Activated CD4-positive, alpha-beta T cell treated with anti-CD3 and anti-CD28 coated beads, Interleukin-2, amount 50 U/mL, for 1 hour (primary cell): Measurements from ENCODE around the gene TBC1D5.

Experiments used
- DNase-seq: peaks from one replicate; pipeline ENCODE4 v3.0.0-alpha.2; 2020

TBC1D5 gene

GRCh38 chr3:17339132-17339575, 403.3 kb downstream of the TBC1D5 start:
- no peak for DNase-seq

- DNase-seq = no peak
These were observed 406.1 kb downstream of the TBC1D5 start for GRCh38 chr3:17336291-17336690.

DNA sequence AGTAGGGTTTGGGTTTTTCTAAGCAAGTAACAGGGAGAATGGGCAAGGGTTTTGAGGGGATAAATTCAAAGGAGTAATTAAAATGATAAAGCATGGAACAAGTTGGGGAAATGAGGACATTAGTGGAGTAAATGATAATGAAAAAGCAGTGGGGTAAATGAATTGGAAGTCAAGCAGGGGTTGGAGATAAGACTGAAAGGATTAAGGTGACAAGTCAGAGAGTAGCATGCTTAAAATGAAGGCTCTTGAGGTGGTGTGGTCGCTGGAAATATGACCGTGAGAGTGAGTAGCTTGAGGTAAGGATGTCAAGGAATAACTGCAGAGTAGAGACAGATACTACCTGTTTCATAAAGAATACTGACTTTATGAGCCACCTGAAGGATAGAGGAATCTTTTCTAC, 408.5 kb downstream of the TBC1D5 start:
- DNase-seq = no peak

- DNase-seq = no peak
These were observed 409.0 kb downstream of the TBC1D5 start for GRCh38 chr3:17333446-17333845.

DNA sequence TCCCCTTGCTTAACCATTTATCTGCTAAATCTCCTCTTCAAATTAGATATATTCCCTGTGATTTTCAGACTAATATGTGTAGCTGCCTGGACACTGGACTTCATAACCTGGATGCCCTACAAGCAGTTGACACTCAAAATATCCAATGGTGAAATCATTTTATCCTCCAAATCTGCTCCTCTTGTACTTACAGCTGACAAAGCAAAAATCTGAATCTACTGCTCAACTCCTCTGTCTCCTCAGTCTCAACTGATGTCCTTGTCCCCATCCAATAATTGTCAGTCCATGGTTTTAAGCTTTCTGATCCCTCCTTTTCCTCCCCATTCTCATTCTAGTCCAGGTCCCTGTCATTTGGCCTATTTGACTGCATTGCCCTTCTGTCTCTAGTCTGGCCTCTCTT, 411.8 kb downstream of the TBC1D5 start:
- DNase-seq = no peak

DNA sequence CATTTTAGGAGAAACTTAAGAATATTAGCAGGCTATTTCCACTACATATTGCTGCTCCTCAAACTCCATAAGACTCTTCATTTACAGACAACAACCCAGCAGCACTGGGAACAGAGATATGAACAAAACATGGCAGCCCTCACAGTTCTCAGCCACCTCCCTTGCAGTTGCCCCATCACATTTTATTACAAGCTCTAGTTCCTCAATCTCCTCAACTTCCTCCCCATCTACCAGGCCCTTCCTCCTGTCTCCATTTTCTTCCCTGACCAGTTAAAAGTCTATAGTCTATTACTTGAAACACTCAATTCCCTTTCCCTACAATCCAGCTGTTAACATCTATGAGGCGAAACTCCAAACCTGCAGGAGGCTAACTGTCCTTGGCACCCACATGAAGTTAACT, 412.5 kb downstream of the TBC1D5 start:
- no peak for DNase-seq

DNA sequence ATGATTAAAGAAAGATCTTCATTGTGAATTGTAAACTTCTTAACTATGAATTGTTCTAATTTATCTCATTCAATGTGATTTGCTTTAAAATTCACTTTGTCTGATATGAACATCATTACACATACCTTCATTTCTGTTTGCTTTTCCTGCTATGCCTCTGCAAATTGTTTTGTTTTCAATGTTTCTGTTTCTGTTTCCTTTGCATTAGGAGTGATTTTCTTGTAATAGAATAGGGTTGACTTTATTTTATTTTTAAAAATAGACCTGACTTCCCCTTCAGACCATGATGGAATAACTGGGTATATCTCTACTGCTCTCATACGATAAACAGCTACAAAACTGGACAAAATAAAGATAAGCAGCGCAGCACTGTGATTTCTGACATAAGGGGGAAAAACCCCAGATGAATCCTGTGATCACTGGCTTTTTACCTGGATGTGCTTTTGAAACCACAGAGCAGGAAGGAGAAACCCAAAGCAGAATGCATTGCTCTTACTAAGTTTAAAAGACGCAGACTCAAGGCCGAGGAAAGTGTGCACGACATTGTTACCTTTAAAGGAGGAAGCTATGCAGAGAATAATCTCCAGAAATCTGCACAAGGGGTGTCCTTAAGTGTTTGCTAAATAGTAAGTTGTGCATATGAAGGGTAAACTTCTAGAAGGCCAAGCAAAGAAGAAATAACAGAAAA, 420.2 kb downstream of the TBC1D5 start:
- DNase-seq = no peak

- DNase-seq = no peak
These were observed 422.2 kb downstream of the TBC1D5 start for GRCh38 chr3:17320266-17320665.

DNA sequence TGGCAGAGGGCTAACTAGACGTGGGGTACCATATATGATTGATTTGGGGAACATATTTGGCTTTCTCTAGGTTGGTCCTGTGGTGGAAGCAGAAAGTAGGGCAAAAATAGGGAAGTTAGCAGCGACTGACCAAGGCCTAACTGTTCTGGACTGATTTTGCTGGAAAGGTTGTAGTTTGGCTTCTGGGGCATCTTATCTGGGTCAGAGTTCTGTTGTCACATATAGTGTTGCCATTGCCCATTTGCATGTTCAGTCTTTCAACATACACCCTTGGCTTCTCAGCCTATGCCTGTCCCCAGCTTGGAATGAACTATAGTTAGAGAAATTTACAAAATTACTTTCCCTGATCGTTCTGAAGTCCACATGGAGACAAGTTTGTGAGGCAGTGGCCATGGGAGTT, 426.5 kb downstream of the TBC1D5 start:
- DNase-seq = no peak

- DNase-seq = no peak
These were observed 428.3 kb downstream of the TBC1D5 start for GRCh38 chr3:17314171-17314570.

DNA sequence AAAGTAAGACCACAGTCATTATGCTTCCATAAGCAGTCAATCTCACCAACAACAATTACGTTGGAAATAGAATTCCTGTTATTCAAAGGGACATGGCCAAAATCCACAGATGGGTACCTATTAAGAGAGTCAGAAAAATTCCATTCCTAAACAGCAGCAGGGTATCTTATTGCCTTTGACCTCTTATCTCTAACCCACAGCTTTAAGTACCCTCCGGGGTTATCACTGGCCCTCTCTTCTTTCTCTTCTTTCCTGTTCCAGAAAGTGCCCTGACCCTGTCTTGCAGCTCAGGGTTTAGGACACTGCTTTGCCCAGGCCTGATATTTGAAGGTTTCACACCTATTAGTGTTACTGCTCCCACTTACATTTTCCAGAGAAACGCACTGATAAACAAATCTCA, 428.7 kb downstream of the TBC1D5 start:
- DNase-seq = no peak

GRCh38 chr3:17310983-17311382, 431.4 kb downstream of the TBC1D5 start:
- no peak for DNase-seq

DNA sequence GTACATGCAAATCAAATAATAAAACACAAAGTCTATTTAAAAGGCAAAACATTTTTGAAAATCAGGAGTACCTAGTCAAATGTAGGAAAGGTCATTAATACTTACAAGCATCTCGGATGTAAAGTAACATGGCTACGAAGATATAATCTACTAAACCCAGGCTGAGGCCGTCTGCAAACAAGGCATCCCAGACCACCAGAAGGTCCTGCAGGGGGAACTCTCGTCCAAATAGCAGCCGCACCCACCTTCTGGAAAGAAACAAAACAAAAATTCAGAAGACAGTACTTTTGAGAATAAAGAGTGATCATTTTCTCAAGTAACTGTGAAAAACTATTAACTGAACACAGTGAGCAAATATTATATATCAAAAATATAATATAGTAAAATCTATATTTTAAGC, 434.5 kb downstream of the TBC1D5 start:
- no peak for DNase-seq

GRCh38 chr3:17307482-17307881, 434.9 kb downstream of the TBC1D5 start:
- no peak for DNase-seq

- no peak for DNase-seq
These were observed 437.5 kb downstream of the TBC1D5 start for GRCh38 chr3:17304969-17305368.

- DNase-seq = no peak
These were observed 439.7 kb downstream of the TBC1D5 start for GRCh38 chr3:17302774-17303173.

DNA sequence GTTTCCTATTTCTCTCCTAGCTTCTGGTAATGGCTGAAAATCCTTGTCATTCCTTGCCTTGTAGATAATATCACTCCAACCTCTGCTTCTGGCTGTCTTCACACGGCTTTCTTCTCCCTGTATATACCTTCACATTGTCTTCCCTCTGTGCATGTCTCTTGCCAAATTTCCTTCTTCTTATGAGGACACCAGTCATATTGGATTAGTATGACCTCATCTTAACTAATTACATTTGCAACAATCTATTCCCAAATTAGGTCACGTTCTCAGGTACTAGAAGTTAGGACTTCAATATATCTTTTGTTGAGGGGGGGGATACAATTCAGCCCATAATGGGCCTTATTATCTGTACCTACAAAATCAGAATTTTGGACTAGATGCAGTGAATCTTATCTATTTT, 440.3 kb downstream of the TBC1D5 start:
- DNase-seq = no peak

DNA sequence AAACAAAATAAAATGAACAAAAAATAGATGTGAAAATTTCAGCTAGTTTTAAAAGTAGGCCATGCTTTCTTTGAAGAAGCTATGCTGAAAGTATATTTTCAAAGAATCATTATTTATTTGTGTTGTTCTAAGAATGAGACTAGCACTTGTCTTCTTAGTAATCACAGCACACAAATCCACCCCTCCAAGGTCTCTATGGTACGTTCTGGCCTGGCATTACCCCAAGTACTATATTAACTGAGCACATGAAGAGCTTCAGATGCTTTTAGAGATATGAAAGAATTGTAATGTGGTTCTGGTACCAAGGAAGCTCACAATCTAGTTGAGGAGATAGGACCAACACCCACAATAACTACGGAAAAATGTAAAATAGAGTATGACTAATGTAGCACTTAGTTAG, 441.2 kb downstream of the TBC1D5 start:
- no peak for DNase-seq

- no peak for DNase-seq
These were observed 442.0 kb downstream of the TBC1D5 start for GRCh38 chr3:17300441-17300840.

- no peak for DNase-seq
These were observed 444.4 kb downstream of the TBC1D5 start for GRCh38 chr3:17298038-17298437.

GRCh38 chr3:17292556-17292955, 449.9 kb downstream of the TBC1D5 start:
- DNase-seq = no peak

- no peak for DNase-seq
These were observed 451.5 kb downstream of the TBC1D5 start for GRCh38 chr3:17290894-17291293.

DNA sequence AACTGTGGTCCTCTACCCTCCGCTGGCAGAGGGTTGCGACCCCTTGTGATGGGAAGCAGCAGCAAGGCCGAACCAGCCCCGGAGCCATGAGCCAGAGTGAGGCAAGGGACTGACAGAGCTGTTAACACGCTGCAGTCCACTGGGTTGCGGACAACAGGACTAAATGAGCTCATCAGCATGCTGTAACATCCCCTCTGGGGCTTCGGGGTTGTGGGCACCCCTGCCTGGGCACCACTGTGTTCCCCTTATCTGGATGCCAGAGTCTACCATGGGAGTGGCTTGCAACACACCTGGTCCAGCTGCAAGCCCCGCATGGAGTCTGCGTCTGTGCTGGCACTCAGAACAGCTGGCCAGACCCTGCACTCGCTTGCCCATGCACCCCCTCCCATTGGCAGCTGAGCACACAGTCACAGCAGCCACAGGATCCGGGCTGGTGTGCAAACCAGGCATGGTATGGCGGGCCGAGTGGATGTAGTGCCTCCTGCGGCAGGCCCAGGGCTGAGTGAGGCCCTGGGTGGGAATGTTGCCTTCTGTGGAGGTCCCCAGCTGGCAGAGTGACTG, 453.5 kb downstream of the TBC1D5 start:
- DNase-seq = no peak

GRCh38 chr3:17287006-17287689, 455.3 kb downstream of the TBC1D5 start:
- no peak for DNase-seq

GRCh38 chr3:17278006-17278405, 464.4 kb downstream of the TBC1D5 start:
- DNase-seq = no peak
